Neural crest cell (in vitro differentiated cells): Measurements from ENCODE around the gene GMEB2. TPM values are rescaled to one million over a fixed set of nuclear protein-coding genes. Genes with fewer than 3 reads are reported as not detected.

Experiments
- DNase-seq: peaks from one replicate; pipeline ENCODE4 v3.0.0; 2021; ENCODE audit warnings: low read depth, mixed read lengths, low spot score
- H3K27ac Mint-ChIP-seq: one replicate; pipeline ENCODE4 v1.8.0; 2021; ENCODE audit warnings: mild to moderate bottlenecking, mixed read lengths; ENCODE audit not compliant: unreplicated experiment
- H3K27me3 Mint-ChIP-seq: 2 replicates; pipeline ENCODE4 v1.8.0; 2021; ENCODE audit warnings: low read depth, mild to moderate bottlenecking, mixed read lengths
- H3K36me3 Mint-ChIP-seq: 2 replicates; pipeline ENCODE4 v1.8.0; 2021; ENCODE audit warnings: low read depth, mild to moderate bottlenecking, mixed read lengths
- H3K4me1 Mint-ChIP-seq: 2 replicates; pipeline ENCODE4 v1.8.0; 2021; ENCODE audit warnings: mixed read lengths
- H3K4me3 Mint-ChIP-seq: one replicate; pipeline ENCODE4 v1.8.0; 2021; ENCODE audit warnings: mild to moderate bottlenecking, mixed read lengths
- H3K9me3 Mint-ChIP-seq: 2 replicates; pipeline ENCODE4 v1.8.0; 2021; ENCODE audit warnings: mixed read lengths
- CTCF ChIP-seq: fragments of 200-600 bp; sonication (generic); conservative IDR thresholded peaks from 2 replicates; pipeline ENCODE4 v1.5.0; 2021; ENCODE audit warnings: antibody characterized with exemption, mild to moderate bottlenecking
- total RNA-seq: library from RNA; stranded (reverse); gene quantifications from 2 replicates; pipeline ENCODE4 v1.2.1, GENCODE V29; 2021

GMEB2 gene
- total RNA-seq, 1 donor from 2014 or later, result 15.2 TPM

GRCh38 chr20:63544241-63544957, 82.5 kb downstream of the GMEB2 start:
- no peak overlapping the region for H3K27ac Mint-ChIP-seq
- no peaks in the 10 kb centered on the region for H3K36me3 Mint-ChIP-seq
- DNase-seq, result no peak
- H3K4me1 Mint-ChIP-seq, result no peaks in the 10 kb centered on the region
- TF ChIP-seq CTCF, result no peak
- no peaks in the 10 kb centered on the region for H3K9me3 Mint-ChIP-seq
- H3K27me3 Mint-ChIP-seq, result no peaks in the 10 kb centered on the region
- no peak overlapping the region for H3K4me3 Mint-ChIP-seq

- no peak for TF ChIP-seq CTCF
These were observed 83.2 kb downstream of the GMEB2 start for GRCh38 chr20:63543733-63544132.

GRCh38 chr20:63543131-63543530, 83.8 kb downstream of the GMEB2 start:
- no peak for DNase-seq
- H3K4me1 Mint-ChIP-seq, result no peaks in the 10 kb centered on the region

More at GRCh38 chr20:63543733-63544132, 83.2 kb downstream of the GMEB2 start:
- Mint-ChIP-seq H3K36me3 (no peaks in the 10 kb centered on the region), H3K9me3 (no peaks in the 10 kb centered on the region), H3K27ac (no peak overlapping the region), H3K27me3 (no peaks in the 10 kb centered on the region), H3K4me1 (no peaks in the 10 kb centered on the region), H3K4me3 (peak overlapping the region; percentile 1)
- no peak for DNase-seq

GRCh38 chr20:63542696-63543095, 84.2 kb downstream of the GMEB2 start:
- no peak overlapping the region for H3K4me3 Mint-ChIP-seq
- no peaks in the 10 kb centered on the region for H3K4me1 Mint-ChIP-seq

More at GRCh38 chr20:63543131-63543530, 83.8 kb downstream of the GMEB2 start:
- Mint-ChIP-seq H3K9me3 (no peaks in the 10 kb centered on the region), H3K36me3 (no peaks in the 10 kb centered on the region), H3K27ac (no peak overlapping the region), H3K4me3 (no peak overlapping the region), H3K27me3 (no peaks in the 10 kb centered on the region)
- no peak for TF ChIP-seq CTCF

GRCh38 chr20:63542031-63542559, 84.8 kb downstream of the GMEB2 start:
- H3K27ac Mint-ChIP-seq, result no peak overlapping the region
- no peaks in the 10 kb centered on the region for H3K27me3 Mint-ChIP-seq
- TF ChIP-seq CTCF, result no peak
- no peaks in the 10 kb centered on the region for H3K36me3 Mint-ChIP-seq
- no peak overlapping the region for H3K4me3 Mint-ChIP-seq
- no peaks in the 10 kb centered on the region for H3K9me3 Mint-ChIP-seq
- H3K4me1 Mint-ChIP-seq, result no peaks in the 10 kb centered on the region
- no peak for DNase-seq

More at GRCh38 chr20:63542696-63543095, 84.2 kb downstream of the GMEB2 start:
- Mint-ChIP-seq H3K36me3 (no peaks in the 10 kb centered on the region), H3K9me3 (no peaks in the 10 kb centered on the region), H3K27me3 (no peaks in the 10 kb centered on the region), H3K27ac (no peak overlapping the region)
- TF ChIP-seq CTCF, result no peak
- DNase-seq, result no peak
